Spinal cord (tissue), 10 donors: Measurements from ENCODE around the gene GAST. TPM values are rescaled to one million over a fixed set of nuclear protein-coding genes. Genes with fewer than 3 reads are reported as not detected.

Source experiments
- DNase-seq, 6 donors: peaks; one replicate each; pipeline versions ENCODE4 v3.0.0 to v3.0.0-alpha.2; 2013 to 2015; ENCODE audit warnings: low spot score in 6 of 6, low read depth in 4 of 6
- H3K27ac ChIP-seq: one replicate; pipeline ENCODE4 v1.5.1; 2013; ENCODE audit warnings: low read depth, low read length, control low read depth
- H3K27me3 ChIP-seq: one replicate; pipeline ENCODE4 v1.6.1; 2013; ENCODE audit warnings: low read length; ENCODE audit not compliant: control insufficient read depth, insufficient read depth
- H3K36me3 ChIP-seq: one replicate; pipeline ENCODE4 v1.6.1; 2013; ENCODE audit warnings: low read length; ENCODE audit not compliant: control insufficient read depth, insufficient read depth
- H3K4me1 ChIP-seq: one replicate; pipeline ENCODE4 v1.6.1; 2013; ENCODE audit warnings: low read length; ENCODE audit not compliant: control insufficient read depth, insufficient read depth
- H3K4me3 ChIP-seq: one replicate; pipeline ENCODE4 v1.5.1; 2013; ENCODE audit warnings: low read depth, low read length, control low read depth
- H3K9me3 ChIP-seq: one replicate; pipeline ENCODE4 v1.6.1; 2013; ENCODE audit warnings: low read length; ENCODE audit not compliant: control insufficient read depth, insufficient read depth
- WGBS: methylation state at CpG from one replicate; pipeline ENCODE4 v1.1.5; 2013; ENCODE audit warnings: missing lambda C conversion rate; ENCODE audit not compliant: insufficient coverage; 5-methylcytosine and 5-hydroxymethylcytosine counted together
- long read RNA-seq, 4 donors: transcript quantifications; one replicate each; lab custom pipeline, GENCODE V29; 2026
- polyA plus RNA-seq, 2 donors: library from polyadenylated mRNA; unstranded; fragments of 120-200 nt; gene quantifications; one replicate each; pipeline ENCODE4 v1.2.1, GENCODE V29; 2013; ENCODE audit not compliant: insufficient read length in 2 of 2
- total RNA-seq, 2 donors: library from RNA; depleted of rRNA in 1 of 2; stranded (reverse); fragments of 120-200 nt in 1 of 2; fragments of >200 nt in 1 of 2; gene quantifications; one replicate each; pipeline versions ENCODE4 v1.2.3 to v1.2.4, GENCODE V29; 2013 to 2014
- donor health status: healthy.

Gene GAST
- total RNA-seq (not detected), polyA plus RNA-seq (under 1 TPM; 0.47 to 0.57 TPM)
- long read RNA-seq, donor 1, partial matches to known transcripts = 14 of 14 reads
- long read RNA-seq, donor 1, other reads (novel, unspliced or antisense) = 0 of 14 reads
- long read RNA-seq, donor 2 = 0 reads
- long read RNA-seq, donor 3, partial matches to known transcripts = 8 of 8 reads
- long read RNA-seq, donor 3, other reads (novel, unspliced or antisense) = 0 of 8 reads
- long read RNA-seq, donor 4 = 0 reads

- 93% methylated on average over 5 of the region's 12 CpGs for WGBS
- Histone ChIP-seq H3K27ac (no peak within 1 kb of the TSS), H3K4me1 (peaks cover 11% of the 10 kb centered on the region), H3K4me3 (no peak within 1 kb of the TSS), H3K36me3 (no peaks in the 10 kb centered on the region), H3K27me3 (no peaks in the 10 kb centered on the region), H3K9me3 (no peaks in the 10 kb centered on the region)
- DNase-seq = no peak
Measured at GRCh38 chr17:41711669-41712400, at the start of gene GAST. Gene GAST (plus strand): TSS chr17:41712331. CDS start chr17:41715437, 3,106 bp downstream.

GRCh38 chr17:41663451-41664171, 48.5 kb upstream of the GAST start:
- H3K4me1 ChIP-seq = peaks cover 26% of the 10 kb centered on the region

GRCh38 chr17:41664172-41664457, 48.0 kb upstream of the GAST start:
- no peak overlapping the region for H3K4me3 ChIP-seq
- no peaks in the 10 kb centered on the region for H3K9me3 ChIP-seq
- peaks cover 24% of the 10 kb centered on the region for H3K4me1 ChIP-seq
- DNase-seq = no peak
- no peak overlapping the region for H3K27ac ChIP-seq
- no peaks in the 10 kb centered on the region for H3K27me3 ChIP-seq
- no CpG with 5 or more reads among the region's 2 CpGs for WGBS
- no peaks in the 10 kb centered on the region for H3K36me3 ChIP-seq

More at GRCh38 chr17:41663451-41664171, 48.5 kb upstream of the GAST start:
- no peak overlapping the region for H3K27ac ChIP-seq
- no peak for DNase-seq
- WGBS = 73% methylated on average over 6 of the region's 8 CpGs
- no peaks in the 10 kb centered on the region for H3K27me3 ChIP-seq
- H3K4me3 ChIP-seq = no peak overlapping the region
- no peaks in the 10 kb centered on the region for H3K9me3 ChIP-seq
- no peaks in the 10 kb centered on the region for H3K36me3 ChIP-seq

- 45% methylated on average over 7 of the region's 15 CpGs for whole genome bisulfite sequencing
- no peak for DNase-seq
- no peak overlapping the region for H3K27ac ChIP-seq
- peaks cover 24% of the 10 kb centered on the region for H3K4me1 ChIP-seq
- no peaks in the 10 kb centered on the region for H3K27me3 ChIP-seq
- H3K4me3 ChIP-seq = peak overlapping the region; percentile 48
- no peaks in the 10 kb centered on the region for H3K36me3 ChIP-seq
- no peaks in the 10 kb centered on the region for H3K9me3 ChIP-seq
Measured at GRCh38 chr17:41664587-41665565, 47.3 kb upstream of the GAST start.

GRCh38 chr17:41665566-41666236, 46.4 kb upstream of the GAST start:
- Histone ChIP-seq H3K36me3 (no peaks in the 10 kb centered on the region), H3K4me1 (peaks cover 24% of the 10 kb centered on the region), H3K4me3 (peak overlapping the region; percentile 48), H3K27me3 (no peaks in the 10 kb centered on the region), H3K9me3 (no peaks in the 10 kb centered on the region), H3K27ac (peak overlapping the region; percentile 69)
- peak; percentile 65 to 94 (median 72) for DNase-seq
- 5% methylated on average over 30 of the region's 39 CpGs for WGBS

GRCh38 chr17:41666237-41666641, 45.9 kb upstream of the GAST start:
- Histone ChIP-seq H3K36me3 (no peaks in the 10 kb centered on the region), H3K27me3 (no peaks in the 10 kb centered on the region), H3K9me3 (no peaks in the 10 kb centered on the region), H3K27ac (peak overlapping the region; percentile 69), H3K4me3 (peak overlapping the region; percentile 48), H3K4me1 (peaks cover 24% of the 10 kb centered on the region)
- DNase-seq = peak in 2 of 6 donors; percentile 57 to 95
- WGBS = 10% methylated on average over 3 of the region's 11 CpGs

GRCh38 chr17:41666708-41667279, 45.3 kb upstream of the GAST start:
- Histone ChIP-seq H3K4me3 (peak overlapping the region; percentile 48), H3K27ac (peak overlapping the region; percentile 69), H3K27me3 (no peaks in the 10 kb centered on the region), H3K4me1 (peaks cover 24% of the 10 kb centered on the region), H3K9me3 (no peaks in the 10 kb centered on the region), H3K36me3 (no peaks in the 10 kb centered on the region)
- peak; percentile 63 to 95 (median 68) for DNase-seq
- under 1% methylated on average over 17 of the region's 23 CpGs for WGBS

GRCh38 chr17:41667280-41668041, 44.7 kb upstream of the GAST start:
- H3K36me3 ChIP-seq = no peaks in the 10 kb centered on the region
- DNase-seq = no peak
- peak overlapping the region; percentile 48 for H3K4me3 ChIP-seq
- H3K27me3 ChIP-seq = no peaks in the 10 kb centered on the region
- WGBS = 38% methylated on average over 21 of the region's 23 CpGs
- H3K27ac ChIP-seq = no peak overlapping the region
- no peaks in the 10 kb centered on the region for H3K9me3 ChIP-seq
- peaks cover 24% of the 10 kb centered on the region for H3K4me1 ChIP-seq
